Measurements from ENCODE around the gene MYOG. TPM values are rescaled to one million over a fixed set of nuclear protein-coding genes. Genes with fewer than 3 reads are reported as not detected.
A peak's percentile ranks its signal among the peaks of the same experiment; 100 is the strongest.

The MYOG gene
- total and polyA plus RNA-seq, 5 experiments from 2014 or later = not detected

DNA sequence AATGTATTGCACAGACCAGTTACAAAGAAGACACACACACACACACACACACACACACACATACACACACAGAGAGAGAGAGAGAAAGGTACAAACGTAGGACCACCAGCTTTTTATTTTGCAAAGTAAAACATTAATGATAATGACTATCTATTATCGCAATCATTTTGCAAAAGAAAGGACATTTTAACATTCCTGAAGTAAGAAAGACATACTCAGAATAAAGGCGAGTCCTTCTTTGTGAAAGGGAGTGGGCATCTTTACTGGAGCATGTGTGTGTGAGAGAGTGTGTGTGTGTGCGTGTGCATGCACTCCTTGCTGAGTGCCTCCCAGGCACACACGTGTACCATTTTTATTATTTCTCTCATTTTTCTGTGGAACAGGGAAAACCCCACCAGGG, 31.2 kb downstream of the MYOG start:
- no peak for DNase-seq
- no peak for ATAC-seq
- Mint-ChIP-seq H3K4me1 (peaks cover 0 to 6% (median 0%) of the 10 kb centered on the region in 4 donors), H3K4me3 (no peak overlapping the region), H3K9me3 (no peaks in the 10 kb centered on the region), H3K27ac (no peak overlapping the region), H3K27me3 (peaks cover 0 to 22% (median 15%) of the 10 kb centered on the region in 5 donors), H3K36me3 (no peaks in the 10 kb centered on the region)
- POLR2A ChIA-PET = no interaction called here

DNA sequence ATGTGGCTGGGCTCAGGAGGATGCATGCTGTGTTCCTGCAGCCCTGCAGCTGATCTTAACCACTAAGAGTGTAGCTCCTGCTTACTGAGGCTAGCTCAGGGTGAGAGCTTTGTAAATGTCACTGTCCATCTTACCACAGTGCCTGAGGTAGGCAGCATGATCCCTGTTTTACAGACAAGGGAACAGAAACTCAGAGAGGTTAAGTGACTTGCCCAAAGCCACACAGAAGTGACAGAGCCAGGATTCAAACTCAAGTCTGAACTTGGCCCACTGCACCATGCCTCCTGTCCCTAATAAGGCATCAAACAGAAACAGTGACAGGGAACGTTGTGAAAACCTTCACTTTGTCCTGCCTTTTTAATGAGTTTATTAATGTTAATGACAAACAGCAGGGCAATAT, 31.6 kb downstream of the MYOG start:
- POLR2A ChIA-PET = no interaction called here
- Mint-ChIP-seq H3K4me1 (peaks cover 0 to 6% (median 0%) of the 10 kb centered on the region in 4 donors), H3K4me3 (no peak overlapping the region), H3K27me3 (peaks cover 0 to 21% (median 15%) of the 10 kb centered on the region in 5 donors), H3K27ac (no peak overlapping the region), H3K36me3 (no peaks in the 10 kb centered on the region), H3K9me3 (no peaks in the 10 kb centered on the region)
- no peak for DNase-seq
- ATAC-seq = no peak

DNA sequence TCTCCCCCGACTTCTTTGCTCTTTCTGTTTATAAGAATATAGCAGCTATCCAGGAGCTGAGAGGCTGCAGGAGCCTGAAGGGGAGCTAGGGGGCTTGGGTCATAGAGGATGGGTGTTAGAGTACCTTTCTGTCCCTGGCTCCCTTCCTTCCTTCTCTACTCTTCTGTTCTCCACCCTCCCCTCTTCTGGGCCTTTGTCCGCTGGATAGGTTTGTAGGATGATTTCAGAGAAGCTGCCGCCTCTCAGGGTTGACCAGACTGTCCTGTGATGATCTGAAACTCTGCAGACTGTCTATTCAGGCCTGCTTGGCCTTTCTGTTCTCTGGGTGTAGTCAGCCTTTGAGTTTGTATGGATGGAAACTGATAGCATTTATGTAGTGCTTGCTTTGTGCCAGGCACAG, 33.2 kb downstream of the MYOG start:
- Mint-ChIP-seq H3K36me3 (no peaks in the 10 kb centered on the region), H3K4me3 (no peak overlapping the region), H3K27ac (no peak overlapping the region), H3K4me1 (no peaks in the 10 kb centered on the region), H3K9me3 (no peaks in the 10 kb centered on the region), H3K27me3 (peaks cover 2 to 19% (median 16%) of the 10 kb centered on the region in 5 donors)
- DNase-seq (no peak), ATAC-seq (no peak)
- POLR2A ChIA-PET = no interaction called here

DNA sequence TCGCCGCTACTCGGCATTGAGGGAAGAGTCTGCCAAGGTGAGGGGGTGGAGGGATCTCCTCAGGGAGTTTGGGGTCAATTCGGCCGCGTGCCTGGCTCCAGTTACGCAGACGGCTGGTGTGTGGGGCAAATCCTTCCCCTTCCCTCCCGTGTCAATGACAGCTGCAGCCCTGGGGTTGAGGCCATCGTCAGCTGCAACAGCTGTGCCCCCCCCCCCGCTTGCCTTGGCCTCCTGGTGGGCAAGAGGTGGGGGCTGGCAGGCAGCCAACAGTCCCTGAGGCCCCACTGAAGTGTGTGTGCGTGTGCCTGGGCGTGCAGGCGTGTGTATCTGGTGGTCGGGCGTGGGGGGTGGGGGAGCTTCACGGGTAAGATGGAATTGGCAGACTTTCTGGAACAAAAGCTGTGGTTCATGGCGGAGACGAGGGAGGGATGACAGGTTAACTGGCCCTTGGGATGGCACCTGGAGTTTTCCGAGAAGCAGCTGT, 33.9 kb downstream of the MYOG start:
- ATAC-seq (no peak), DNase-seq (no peak)
- no peak overlapping the region for H3K27ac Mint-ChIP-seq
- POLR2A ChIA-PET = no interaction called here
- H3K4me1 Mint-ChIP-seq = no peaks in the 10 kb centered on the region
- H3K27me3 Mint-ChIP-seq = peaks cover 2 to 19% (median 16%) of the 10 kb centered on the region in 5 donors
- no peaks in the 10 kb centered on the region for H3K36me3 Mint-ChIP-seq
- H3K9me3 Mint-ChIP-seq = no peaks in the 10 kb centered on the region
- H3K4me3 Mint-ChIP-seq = no peak overlapping the region

DNA sequence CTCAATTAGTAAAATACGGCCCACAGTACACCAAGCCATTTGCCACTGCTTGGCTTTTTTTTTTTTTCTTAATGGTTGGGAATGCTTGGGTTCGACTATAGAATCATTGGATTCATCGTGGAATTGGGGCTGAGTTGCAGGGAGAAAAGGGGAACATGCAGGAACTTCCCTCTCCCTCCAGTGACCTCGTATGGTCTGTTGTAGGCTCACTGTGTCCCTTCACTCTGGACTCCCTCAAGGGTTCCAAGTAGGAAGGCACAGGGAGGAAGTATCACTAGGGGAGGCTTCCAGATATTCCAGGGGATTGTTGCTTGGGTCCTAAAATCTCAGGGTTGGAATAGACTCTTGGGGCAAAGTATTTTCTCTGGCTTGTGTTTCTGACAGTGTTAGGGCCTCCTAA, 35.0 kb downstream of the MYOG start:
- POLR2A ChIA-PET = no interaction called here
- Mint-ChIP-seq H3K4me3 (no peak overlapping the region), H3K4me1 (no peaks in the 10 kb centered on the region), H3K27ac (peak overlapping the region in 1 of 10 donors; percentile 57), H3K9me3 (no peaks in the 10 kb centered on the region), H3K36me3 (no peaks in the 10 kb centered on the region), H3K27me3 (peaks cover 2 to 19% (median 13%) of the 10 kb centered on the region in 5 donors)
- no peak for DNase-seq
- no peak for ATAC-seq

DNA sequence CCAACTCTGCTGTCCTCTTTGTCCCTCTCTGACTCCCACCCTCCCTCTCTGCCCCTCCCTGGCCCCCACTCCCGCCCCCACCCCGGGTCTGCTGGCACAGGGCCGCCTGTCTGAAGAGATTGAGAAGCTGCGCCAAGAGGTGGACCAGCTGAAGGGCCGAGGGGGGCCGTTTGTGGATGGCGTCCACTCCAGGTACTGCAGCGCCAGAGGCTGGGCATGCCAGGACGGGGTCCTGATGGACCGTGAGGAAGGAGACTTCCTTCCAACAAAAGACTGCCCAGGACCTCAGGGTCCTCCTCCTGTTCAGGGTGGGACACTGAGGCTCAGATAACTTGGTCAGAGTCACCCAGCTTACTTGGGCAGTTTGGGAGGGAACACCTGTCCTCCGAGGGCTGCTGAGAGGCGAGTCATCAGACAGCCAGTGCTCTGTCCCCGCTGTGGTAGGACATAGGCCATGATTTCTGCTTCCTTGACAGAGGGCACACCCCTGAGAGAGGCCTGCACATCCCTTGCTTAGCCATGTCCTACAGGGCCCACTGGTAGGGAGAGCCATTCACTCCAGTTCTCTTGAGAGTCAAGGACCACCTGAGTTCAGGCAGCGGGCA, 36.1 kb downstream of the MYOG start:
- no peak for DNase-seq
- H3K27ac Mint-ChIP-seq = no peak overlapping the region
- H3K9me3 Mint-ChIP-seq = no peaks in the 10 kb centered on the region
- no peak for ATAC-seq
- H3K27me3 Mint-ChIP-seq = peaks cover 2 to 19% (median 16%) of the 10 kb centered on the region in 5 donors
- no peak overlapping the region for H3K4me3 Mint-ChIP-seq
- H3K4me1 Mint-ChIP-seq = peaks cover 0 to 2% (median 0%) of the 10 kb centered on the region in 4 donors
- H3K36me3 Mint-ChIP-seq = no peaks in the 10 kb centered on the region
- POLR2A ChIA-PET = no interaction called here

DNA sequence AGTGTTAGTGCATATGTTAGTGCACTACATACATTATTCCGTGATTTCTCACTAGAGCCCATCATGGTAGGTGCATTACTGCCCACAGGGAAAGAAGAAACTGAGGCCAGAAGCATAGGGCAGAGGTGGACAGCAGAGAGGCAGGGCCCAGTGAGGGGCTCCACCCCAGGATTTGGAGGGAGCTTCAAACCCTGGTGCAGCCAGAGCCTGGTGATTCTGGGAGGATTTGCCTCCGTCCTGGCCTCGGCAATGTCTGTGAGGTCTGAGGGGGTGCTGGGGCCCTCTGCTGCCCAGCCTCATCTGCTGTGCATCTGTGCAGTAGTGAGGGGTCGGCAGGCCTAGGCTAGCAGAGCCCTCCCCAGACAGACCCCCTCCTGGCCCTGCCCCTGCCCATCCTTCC, 36.7 kb downstream of the MYOG start:
- H3K9me3 Mint-ChIP-seq = no peaks in the 10 kb centered on the region
- no peak overlapping the region for H3K4me3 Mint-ChIP-seq
- peaks cover 0 to 2% (median 0%) of the 10 kb centered on the region in 4 donors for H3K4me1 Mint-ChIP-seq
- no peak overlapping the region for H3K27ac Mint-ChIP-seq
- no peak for ATAC-seq
- H3K27me3 Mint-ChIP-seq = peaks cover 2 to 19% (median 16%) of the 10 kb centered on the region in 5 donors
- no peak for DNase-seq
- POLR2A ChIA-PET = no interaction called here
- no peaks in the 10 kb centered on the region for H3K36me3 Mint-ChIP-seq

DNA sequence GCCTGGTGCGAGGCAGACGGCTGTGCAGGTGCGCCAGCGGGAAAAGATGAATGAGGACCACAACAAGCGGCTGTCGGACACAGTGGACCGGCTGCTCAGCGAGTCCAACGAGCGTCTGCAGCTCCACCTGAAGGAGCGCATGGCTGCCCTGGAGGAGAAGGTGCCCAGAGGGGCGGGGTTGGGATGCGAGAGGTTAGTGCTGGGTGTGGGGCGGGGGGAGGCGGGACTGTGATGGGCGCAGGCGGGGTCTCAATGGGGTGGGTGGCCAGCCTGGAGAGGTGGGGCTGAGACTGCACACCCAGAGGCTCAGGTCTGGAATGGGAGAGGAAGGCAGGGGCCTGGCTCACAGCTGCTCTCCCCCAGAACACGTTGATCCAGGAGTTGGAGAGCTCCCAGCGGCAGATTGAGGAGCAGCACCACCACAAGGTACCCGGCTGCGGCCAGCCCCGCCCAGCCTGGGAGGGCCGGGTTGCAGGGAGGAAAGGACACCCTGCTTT, 37.2 kb downstream of the MYOG start:
- Mint-ChIP-seq H3K4me1 (peaks cover 0 to 2% (median 0%) of the 10 kb centered on the region in 4 donors), H3K36me3 (no peaks in the 10 kb centered on the region), H3K9me3 (no peaks in the 10 kb centered on the region), H3K27me3 (peaks cover 2 to 20% (median 16%) of the 10 kb centered on the region in 5 donors), H3K4me3 (no peak overlapping the region), H3K27ac (no peak overlapping the region)
- DNase-seq = no peak
- POLR2A ChIA-PET = no interaction called here
- no peak for ATAC-seq

DNA sequence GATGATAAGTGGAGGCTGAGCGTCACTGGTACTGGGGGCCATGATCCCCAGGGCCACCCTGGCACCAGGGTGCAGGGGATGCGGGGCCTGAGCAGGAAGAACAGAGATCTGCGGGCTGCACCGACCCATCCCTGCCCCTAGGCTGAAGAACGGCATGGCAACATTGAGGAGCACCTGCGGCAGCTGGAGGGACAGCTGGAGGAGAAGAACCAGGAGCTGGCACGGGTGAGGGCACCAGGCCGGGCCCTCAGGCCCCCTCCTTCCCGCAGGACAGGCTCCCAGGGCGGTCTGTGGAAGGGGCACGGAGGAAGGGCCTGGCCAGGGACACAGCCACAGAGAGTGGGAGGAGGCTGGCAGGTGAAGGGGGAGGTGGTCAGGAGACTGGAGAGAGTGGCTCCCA, 37.7 kb downstream of the MYOG start:
- Mint-ChIP-seq H3K27me3 (peaks cover 2 to 20% (median 18%) of the 10 kb centered on the region in 5 donors), H3K4me1 (peaks cover 0 to 2% (median 0%) of the 10 kb centered on the region in 4 donors), H3K36me3 (no peaks in the 10 kb centered on the region), H3K4me3 (no peak overlapping the region), H3K27ac (no peak overlapping the region), H3K9me3 (no peaks in the 10 kb centered on the region)
- POLR2A ChIA-PET = no interaction called here
- no peak for ATAC-seq
- no peak for DNase-seq

DNA sequence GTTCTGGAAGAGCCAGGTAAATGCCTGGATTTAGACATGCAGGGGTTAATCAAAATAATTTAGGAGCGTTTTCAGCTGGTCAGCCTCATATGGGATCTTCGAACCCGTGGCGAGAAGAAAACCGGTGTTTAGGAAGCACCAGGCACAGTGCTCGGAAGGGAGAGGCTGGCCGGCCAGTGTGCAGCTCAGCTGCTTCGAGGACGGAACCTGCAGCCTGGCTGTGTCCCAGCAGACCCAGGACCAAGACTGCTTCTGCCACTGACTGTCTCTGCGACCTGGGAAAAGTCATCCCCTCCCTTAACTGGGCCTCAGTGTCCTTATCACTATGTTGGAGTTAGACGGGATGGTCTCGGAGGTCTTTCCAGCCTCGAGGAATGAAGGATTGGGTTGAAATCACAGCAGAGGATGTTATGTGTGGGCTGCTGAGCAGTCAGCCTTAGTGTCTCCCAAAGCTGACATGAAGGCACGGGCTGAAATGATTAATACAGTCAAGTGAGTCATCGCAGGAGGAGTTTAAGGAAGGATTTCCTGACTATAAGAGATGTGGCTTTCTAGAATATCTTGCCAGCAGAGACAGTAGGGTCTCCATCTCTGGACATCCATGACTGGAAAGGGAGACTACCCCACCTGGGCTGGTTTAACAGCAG, 38.7 kb downstream of the MYOG start:
- Mint-ChIP-seq H3K27me3 (peaks cover 0 to 20% (median 10%) of the 10 kb centered on the region in 5 donors), H3K27ac (peak overlapping the region in 1 of 10 donors; percentile 56)
- POLR2A ChIA-PET = no interaction called here

DNA sequence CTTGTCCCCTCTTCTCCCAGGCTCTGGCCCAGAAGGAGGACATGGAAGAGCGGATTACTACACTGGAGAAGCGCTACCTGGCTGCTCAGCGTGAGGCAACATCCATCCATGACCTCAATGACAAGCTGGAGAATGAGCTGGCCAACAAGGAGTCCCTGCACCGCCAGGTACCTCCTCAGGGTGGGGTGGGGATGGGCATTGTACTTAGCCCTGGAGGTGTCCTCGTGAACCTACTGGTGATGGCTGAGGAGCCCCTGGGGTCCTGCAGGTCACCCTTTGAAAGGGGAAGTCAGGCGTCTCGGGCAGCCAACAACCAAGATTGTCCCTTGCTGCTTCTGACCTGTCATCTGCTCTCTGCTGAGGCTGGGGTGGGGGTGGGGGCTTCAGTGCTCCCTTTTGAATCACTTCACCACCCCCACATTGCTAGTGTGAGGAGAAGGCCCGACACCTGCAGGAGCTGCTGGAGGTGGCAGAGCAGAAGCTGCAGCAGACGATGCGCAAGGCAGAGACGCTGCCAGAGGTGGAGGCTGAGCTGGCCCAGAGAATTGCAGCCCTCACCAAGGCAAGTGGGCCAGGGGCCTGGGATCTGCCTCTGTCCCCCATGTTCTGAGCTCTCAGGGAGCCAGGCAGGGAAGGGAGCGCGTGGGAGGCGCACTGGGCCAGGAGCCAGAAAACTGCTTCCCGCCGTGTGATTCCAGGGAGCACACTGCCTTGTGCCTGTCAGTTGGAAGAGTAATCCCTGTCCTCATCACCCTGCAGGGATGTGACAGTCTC, 39.8 kb downstream of the MYOG start:
- H3K4me1 Mint-ChIP-seq = peaks cover 0 to 2% (median 0%) of the 10 kb centered on the region in 4 donors
- H3K27ac Mint-ChIP-seq = peak overlapping the region in 1 of 10 donors; percentile 65
- DNase-seq (peak in 1 of 10 donors; percentile 45), ATAC-seq (no peak)
- H3K36me3 Mint-ChIP-seq = no peaks in the 10 kb centered on the region
- POLR2A ChIA-PET = interaction anchor here (0.6 kb wide), 1 partner anchor 39 kb away, joined by 3 read pairs; the partner anchor contains the start of gene TMEM183A
- peaks cover 0 to 20% (median 5%) of the 10 kb centered on the region in 5 donors for H3K27me3 Mint-ChIP-seq
- no peak overlapping the region for H3K4me3 Mint-ChIP-seq
- no peaks in the 10 kb centered on the region for H3K9me3 Mint-ChIP-seq

More for the DNA sequence above, 38.7 kb downstream of the MYOG start:
- Mint-ChIP-seq H3K36me3 (no peaks in the 10 kb centered on the region), H3K4me1 (peaks cover 0 to 2% (median 0%) of the 10 kb centered on the region in 4 donors), H3K9me3 (no peaks in the 10 kb centered on the region), H3K4me3 (no peak overlapping the region)
- no peak for DNase-seq
- ATAC-seq = no peak

DNA sequence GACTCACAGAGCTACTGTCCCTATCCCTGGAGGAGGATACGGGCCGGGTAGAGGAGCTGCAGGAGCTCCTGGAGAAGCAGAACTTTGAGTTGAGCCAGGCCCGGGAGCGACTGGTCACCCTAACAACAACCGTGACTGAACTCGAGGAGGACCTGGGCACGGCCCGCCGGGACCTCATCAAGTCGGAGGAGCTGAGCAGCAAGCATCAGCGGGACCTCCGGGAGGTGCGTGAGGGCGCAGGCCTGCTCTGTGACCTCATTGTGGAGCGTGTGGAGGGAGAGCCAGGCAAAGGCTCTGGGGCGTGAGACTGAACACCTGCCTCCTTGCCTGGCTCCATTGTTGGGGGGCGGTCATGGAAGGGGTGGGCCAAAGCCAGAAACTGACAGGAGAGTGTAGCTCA, 40.5 kb downstream of the MYOG start:
- POLR2A ChIA-PET = interaction anchor here (0.6 kb wide), 1 partner anchor 38 kb away, joined by 3 read pairs; the partner anchor contains the start of gene TMEM183A
- H3K9me3 Mint-ChIP-seq = no peaks in the 10 kb centered on the region
- H3K4me1 Mint-ChIP-seq = peaks cover 0 to 2% (median 0%) of the 10 kb centered on the region in 4 donors
- H3K27me3 Mint-ChIP-seq = peaks cover 0 to 20% (median 2%) of the 10 kb centered on the region in 5 donors
- H3K4me3 Mint-ChIP-seq = no peak overlapping the region
- no peaks in the 10 kb centered on the region for H3K36me3 Mint-ChIP-seq
- no peak for ATAC-seq
- H3K27ac Mint-ChIP-seq = peak overlapping the region in 1 of 10 donors; percentile 65
- DNase-seq = peak in 1 of 10 donors; percentile 35
